Activated CD4-positive, alpha-beta T cell treated with anti-CD3 and anti-CD28 coated beads, Interleukin-2, amount 50 U/mL, for 1 hour (primary cell): ENCODE data around the gene KRTAP5-7.
"Not testable (repeated sequence)": the region's sequence is repeated elsewhere in the genome, so short reads cannot be mapped to it uniquely, and the experiment has no call there.

Source experiments
- DNase-seq: peaks from one replicate; pipeline ENCODE4 v3.0.0-alpha.2; 2020

Gene KRTAP5-7

GRCh38 chr11:71526796-71527575, at the start of gene KRTAP5-7:
TSS of gene KRTAP5-7 (plus strand) at chr11:71527267. CDS start at chr11:71527301, 34 bp downstream.
- DNase-seq: not testable (repeated sequence)

GRCh38 chr11:71477641-71478527, 49.2 kb upstream of the KRTAP5-7 start:
- DNase-seq: no peak

DNA sequence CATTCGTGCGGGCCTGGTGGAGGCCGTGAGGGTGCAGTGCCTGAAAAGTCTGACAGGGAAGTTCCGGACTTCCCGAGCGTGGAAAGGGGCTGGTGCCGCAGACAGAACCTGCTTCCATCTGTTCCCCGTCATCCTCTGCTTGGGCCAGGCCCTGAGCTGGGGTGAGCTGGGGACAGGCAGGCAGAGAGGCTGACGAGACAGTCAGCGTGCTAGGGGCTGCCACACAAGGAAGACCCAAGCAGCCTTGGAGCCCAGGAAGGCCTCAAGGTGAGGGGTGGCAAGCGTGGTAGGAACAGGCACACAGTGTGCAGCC, 48.6 kb upstream of the KRTAP5-7 start:
- DNase-seq: no peak

- no peak for DNase-seq
Measured at GRCh38 chr11:71481101-71481960, 45.7 kb upstream of the KRTAP5-7 start.

DNA sequence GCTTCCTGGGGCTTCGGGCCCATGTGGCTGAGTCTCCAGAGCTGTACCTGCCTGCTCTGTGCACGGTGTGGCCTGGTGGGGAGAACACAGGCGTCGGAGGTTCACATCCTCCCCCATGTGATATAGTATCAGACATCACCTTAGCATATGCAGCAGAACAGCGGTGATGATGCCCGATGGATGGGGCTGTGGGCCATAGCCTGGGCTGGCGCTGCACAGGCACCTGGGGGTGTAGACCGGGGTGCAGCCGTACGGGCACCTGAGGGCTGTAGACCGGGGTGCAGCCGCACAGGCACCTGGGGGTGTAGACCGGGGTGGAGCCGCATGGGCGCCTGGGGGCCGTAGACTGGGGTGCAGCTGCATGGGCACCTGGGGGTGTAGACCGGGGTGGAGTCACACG, 44.9 kb upstream of the KRTAP5-7 start:
- no peak for DNase-seq

GRCh38 chr11:71482746-71483364, 44.2 kb upstream of the KRTAP5-7 start:
- no peak for DNase-seq

DNA sequence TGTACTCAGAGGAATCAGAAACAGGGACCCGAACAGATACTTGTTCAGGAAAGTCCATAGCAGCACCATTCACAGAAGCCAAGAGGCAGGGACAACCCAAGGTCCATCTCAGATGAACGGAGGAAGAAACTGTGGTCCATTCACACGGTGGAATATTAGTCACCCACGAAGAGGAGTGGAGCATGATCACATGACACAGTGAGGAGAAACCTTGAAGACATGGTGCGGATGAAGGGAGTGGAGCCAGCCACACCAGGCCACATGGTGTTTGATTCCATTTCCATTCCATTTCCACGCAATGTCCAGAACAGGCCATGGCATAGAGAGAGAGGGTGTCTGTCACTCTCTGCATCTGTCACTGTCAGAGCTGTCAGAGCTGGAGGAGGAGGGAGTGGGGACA, 43.4 kb upstream of the KRTAP5-7 start:
- DNase-seq: no peak

DNA sequence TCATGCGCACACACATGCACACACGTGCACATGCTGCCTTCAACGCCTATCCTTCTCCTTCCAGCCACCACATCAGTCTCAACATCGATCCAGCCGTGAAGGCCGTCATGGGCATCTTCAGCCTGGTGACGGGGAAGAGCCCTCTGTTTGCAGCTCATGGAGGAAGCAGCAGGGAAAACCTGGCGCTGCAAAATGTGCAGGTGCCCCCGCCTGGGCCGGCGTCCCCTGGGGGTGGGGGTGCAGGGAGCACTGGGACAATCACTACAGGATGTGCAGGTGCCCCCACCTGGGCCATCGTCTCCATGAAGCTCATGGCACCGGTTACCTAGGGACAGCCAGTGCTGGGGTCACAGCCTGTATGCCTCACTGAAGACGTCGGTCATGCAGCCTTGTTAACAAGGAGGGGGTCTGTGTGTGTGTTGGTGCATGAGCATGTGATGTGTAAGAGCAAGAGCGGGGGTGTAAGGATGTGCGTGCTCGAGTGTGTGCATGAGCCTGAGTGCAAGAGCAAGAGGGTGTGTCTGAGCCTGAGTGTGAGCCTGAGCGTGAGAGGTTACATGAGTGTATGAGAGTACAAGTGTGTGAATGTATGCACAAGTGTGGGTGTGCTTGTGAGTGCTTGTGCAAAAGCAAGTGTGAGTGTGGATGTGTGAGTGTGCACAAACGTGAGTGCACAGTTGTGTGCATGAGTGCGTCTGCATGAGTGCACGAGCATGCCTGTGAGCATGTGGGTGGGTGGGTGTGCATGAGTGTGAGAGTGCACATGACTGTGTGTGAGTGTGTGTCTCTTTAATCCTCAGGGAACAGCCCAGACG, 42.6 kb upstream of the KRTAP5-7 start:
- no peak for DNase-seq

DNA sequence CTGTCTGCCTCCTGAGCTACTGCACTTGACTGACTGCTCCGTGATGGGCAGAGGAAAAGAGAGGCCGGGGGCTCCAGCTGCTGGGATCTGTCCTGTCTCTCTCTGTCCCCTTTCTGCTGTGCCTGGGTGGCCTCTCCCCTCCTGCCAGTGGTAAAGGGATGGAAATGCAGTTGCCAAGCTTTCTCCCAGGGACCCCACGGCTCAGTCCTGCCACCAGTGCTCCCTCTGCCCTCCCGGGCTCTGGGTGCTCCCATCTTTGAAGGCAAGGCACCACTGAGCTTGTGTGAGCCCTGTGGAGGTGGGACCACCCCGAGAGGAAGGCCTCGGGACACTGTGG, 42.0 kb upstream of the KRTAP5-7 start:
- DNase-seq: no peak

DNA sequence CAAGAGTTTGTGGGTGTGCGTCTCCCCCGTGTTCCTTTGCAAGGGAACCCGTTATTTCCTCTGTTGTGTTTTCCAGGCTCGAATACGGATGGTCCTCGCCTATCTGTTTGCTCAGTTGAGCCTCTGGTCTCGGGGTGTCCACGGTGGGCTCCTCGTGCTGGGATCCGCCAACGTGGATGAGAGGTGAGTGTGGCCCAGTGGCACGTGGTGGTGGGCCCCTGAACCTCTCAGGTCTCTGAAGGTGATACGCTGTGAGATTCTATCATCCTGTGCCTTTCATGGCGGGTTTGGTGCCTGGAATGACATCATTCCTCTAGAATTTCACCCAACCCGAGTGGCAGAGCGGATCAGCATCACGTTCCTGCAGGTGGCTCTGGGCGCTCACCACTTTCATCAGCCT, 41.6 kb upstream of the KRTAP5-7 start:
- no peak for DNase-seq

- no peak for DNase-seq
Measured at GRCh38 chr11:71486320-71486719, 40.7 kb upstream of the KRTAP5-7 start.

- DNase-seq: no peak
Measured at GRCh38 chr11:71488681-71489270, 38.3 kb upstream of the KRTAP5-7 start.

DNA sequence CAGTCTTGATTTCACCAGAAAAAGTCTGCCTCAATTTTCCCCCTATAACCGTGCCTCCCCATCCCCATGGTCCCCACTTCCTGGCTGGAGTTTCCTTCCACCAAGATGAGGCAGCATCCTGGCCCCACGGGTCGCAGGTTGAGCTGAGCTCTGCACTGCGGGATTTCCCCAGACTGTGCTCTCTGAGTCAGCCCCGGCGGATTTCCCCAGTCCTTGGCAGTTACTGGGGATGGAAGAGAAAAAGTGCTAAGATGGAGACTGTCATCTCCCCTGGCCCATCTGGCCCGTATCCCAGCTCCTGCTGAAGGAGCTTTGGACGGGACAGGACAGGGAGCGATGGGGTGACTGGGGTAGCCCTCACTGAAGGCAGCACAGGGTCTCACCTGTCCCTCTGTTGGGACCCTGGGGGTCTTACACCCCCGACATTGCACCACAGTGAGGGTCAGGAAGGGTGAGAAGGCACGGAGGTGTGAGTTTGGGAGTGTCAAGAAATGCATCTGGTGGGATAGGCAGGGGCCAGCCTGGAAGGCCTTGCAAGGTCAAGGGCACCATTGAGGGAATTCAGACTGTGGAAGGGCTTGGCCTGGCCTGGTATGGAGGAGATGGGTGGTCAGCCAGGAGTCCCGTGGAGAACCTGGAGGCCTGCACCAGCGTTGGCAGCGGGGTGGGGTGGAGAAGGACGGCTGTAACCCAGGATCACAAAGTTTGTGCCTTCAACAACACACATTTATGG, 37.6 kb upstream of the KRTAP5-7 start:
- no peak for DNase-seq

DNA sequence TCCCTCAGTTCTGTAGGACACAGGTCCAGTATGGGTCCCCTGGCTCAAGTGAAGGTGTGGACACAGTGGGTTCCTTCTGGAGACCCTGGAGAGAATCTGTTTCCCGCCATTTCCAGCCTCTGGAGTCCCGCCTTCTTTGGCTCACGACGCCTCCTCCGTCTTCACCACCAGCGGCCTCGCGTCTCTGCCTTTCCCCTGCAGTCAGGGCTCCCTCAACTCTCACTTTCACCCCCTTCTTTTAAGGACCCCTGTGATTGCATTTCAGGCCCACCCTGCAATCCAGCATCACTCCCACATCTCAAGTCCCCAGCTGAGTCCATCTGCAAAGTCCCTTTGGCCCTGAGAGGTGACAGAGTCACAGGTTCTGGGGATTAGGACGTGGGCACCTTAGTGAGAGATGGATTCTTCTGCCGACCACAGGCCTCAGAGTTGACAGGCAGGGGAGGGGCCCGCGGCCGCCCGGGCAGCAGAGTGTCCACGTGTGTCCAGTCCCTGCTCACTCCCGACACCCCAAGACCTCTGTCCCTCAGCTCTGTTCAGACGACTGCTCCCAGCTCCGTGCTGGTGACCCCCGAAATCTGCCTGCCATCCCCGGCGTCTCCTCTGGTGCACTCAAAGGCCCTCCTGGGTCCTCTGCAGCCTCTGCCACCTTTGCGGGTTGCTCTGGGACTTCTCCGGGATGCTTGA, 36.9 kb upstream of the KRTAP5-7 start:
- DNase-seq: no peak

- no peak for DNase-seq
Measured at GRCh38 chr11:71490731-71491390, 36.2 kb upstream of the KRTAP5-7 start.

DNA sequence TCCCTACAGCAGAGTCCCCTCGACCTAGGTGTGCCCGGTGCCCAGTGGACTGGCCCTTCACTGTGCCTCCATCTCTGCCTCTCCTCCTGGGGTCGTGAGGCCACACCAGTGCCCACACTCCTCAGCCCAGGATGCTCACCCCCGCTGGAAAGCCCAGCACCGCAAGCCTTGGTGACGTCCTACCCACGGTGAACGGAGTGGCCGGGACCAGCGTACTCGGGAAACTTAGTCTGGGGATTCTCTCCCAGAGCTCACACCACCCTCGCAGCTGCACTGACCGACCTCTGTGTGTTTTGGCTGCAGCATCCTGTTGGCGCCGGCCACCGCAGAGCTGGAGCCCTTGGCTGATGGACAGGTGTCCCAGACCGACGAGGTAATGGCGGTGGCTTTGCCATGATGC, 35.5 kb upstream of the KRTAP5-7 start:
- DNase-seq: no peak

- DNase-seq: no peak
Measured at GRCh38 chr11:71491940-71492339, 35.1 kb upstream of the KRTAP5-7 start.

DNA sequence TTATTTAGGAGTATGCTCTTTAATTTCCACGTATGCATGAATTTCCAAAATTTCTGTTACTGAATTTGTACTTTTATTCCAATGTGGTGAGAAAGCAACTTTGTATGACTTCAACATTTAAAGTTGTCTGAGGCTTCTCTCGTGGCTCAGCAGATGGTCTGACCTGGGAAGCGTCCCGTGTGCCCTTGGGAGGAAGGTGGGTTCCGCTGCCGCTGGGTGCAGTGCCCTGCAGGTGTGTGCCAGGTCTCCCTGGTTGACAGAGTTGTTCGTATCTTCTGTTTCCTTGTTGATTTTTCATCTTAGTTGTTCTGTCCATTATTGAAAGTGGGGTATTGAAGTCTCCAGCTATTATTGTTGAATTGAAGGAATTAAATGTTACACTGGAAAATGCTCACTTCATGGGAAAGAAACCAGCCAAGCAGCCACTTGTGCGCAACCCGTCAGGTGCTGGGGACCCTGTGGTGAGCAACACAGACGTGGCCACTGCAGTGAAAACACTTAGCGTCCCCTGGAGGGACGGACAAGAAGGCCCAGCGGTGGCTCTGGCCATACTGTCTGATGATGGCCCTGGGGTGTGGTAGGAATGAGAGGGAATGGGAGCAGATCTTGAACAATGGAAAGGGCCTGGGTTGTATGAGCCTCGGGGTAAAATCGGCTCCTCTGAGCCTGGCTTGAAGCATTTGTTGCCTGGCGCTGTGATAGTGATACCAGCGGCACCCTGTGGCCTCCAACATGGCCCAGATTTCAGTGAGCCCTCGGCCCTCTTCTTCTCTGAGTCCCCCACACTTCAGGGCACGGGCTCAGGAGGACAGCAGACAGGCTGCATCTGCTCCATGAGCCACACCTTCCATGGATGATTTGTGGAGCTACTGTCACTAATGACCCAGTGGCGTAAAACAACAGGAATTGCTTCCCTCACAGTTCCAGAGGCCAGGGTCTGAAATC, 31.5 kb upstream of the KRTAP5-7 start:
- no peak for DNase-seq

- DNase-seq: no peak
Measured at GRCh38 chr11:71496421-71496820, 30.6 kb upstream of the KRTAP5-7 start.
